WTC11 (cell line): Measurements from ENCODE around the gene CMTM1. TPM values are rescaled to one million over a fixed set of nuclear protein-coding genes. Genes with fewer than 3 reads are reported as not detected.

Experiments
- ATAC-seq: fragments of 200-7000 bp; cut with Tn5 transposase; 2 replicates; pipeline ENCODE4 v1.10.0; 2021; ENCODE audit warnings: mild to moderate bottlenecking, moderate library complexity
- CTCF ChIA-PET: fragments of 300-600 bp; sonication (Branson Sonifier 250); formaldehyde crosslinking; loops from one replicate; lab custom pipeline; 2021; ENCODE audit warnings: antibody characterized with exemption; lab: Charles Lee
- POLR2A ChIA-PET: fragments of 350-600 bp; sonication (Branson Sonifier 250); formaldehyde crosslinking; loops from one replicate; lab custom pipeline; 2021; ENCODE audit warnings: antibody characterized with exemption; lab: Charles Lee
- DNase-seq: peaks from one replicate; pipeline ENCODE4 v3.0.0; 2021; ENCODE audit warnings: low spot score
- H3K27ac Mint-ChIP-seq: 2 replicates; pipeline ENCODE4 v1.8.0; 2021; ENCODE audit warnings: mixed read lengths
- H3K27me3 Mint-ChIP-seq: 2 replicates; pipeline ENCODE4 v1.8.0; 2021; ENCODE audit warnings: low read depth, mild to moderate bottlenecking, moderate library complexity, mixed read lengths
- H3K36me3 Mint-ChIP-seq: 2 replicates; pipeline ENCODE4 v1.8.0; 2021; ENCODE audit warnings: mixed read lengths
- H3K4me1 Mint-ChIP-seq: 2 replicates; pipeline ENCODE4 v1.8.0; 2022; ENCODE audit warnings: mixed read lengths
- H3K4me3 Mint-ChIP-seq: 2 replicates; pipeline ENCODE4 v1.8.0; 2021; ENCODE audit warnings: mild to moderate bottlenecking, moderate library complexity, mixed read lengths
- H3K9me3 Mint-ChIP-seq: 2 replicates; pipeline ENCODE4 v1.8.0; 2021; ENCODE audit warnings: mixed read lengths
- ELF4 ChIP-seq: sonication (generic); formaldehyde crosslinking; IDR thresholded peaks from 2 replicates; pipeline ENCODE4 v1.8.1; 2022; ENCODE audit warnings: low read depth, mild to moderate bottlenecking, moderate library complexity, missing genetic modification reagents
- FOXK1 ChIP-seq: sonication (generic); formaldehyde crosslinking; IDR thresholded peaks from 2 replicates; pipeline ENCODE4 v1.8.0; 2022; ENCODE audit warnings: mild to moderate bottlenecking, moderate library complexity, missing genetic modification reagents
- GABPB1 ChIP-seq: sonication (generic); formaldehyde crosslinking; IDR thresholded peaks from 2 replicates; pipeline ENCODE4 v1.8.1; 2023; ENCODE audit warnings: mild to moderate bottlenecking, missing genetic modification reagents
- HMGA2 ChIP-seq: fragments of 250-450 bp; sonication (Bioruptor Pico); IDR thresholded peaks from 2 replicates; pipeline ENCODE4 v1.4.0; 2021; ENCODE audit warnings: mild to moderate bottlenecking, moderate library complexity
- PRRX2 ChIP-seq: fragments of 250-450 bp; sonication (Bioruptor Pico); IDR thresholded peaks from 2 replicates; pipeline ENCODE4 v1.8.0; 2021; ENCODE audit warnings: mild to moderate bottlenecking
- SMAD4 ChIP-seq: sonication (generic); formaldehyde crosslinking; IDR thresholded peaks from 2 replicates; pipeline ENCODE4 v1.8.0; 2022; ENCODE audit warnings: mild to moderate bottlenecking, missing genetic modification reagents
- TCF7 ChIP-seq: sonication (generic); formaldehyde crosslinking; IDR thresholded peaks from 2 replicates; pipeline ENCODE4 v1.8.0; 2022; ENCODE audit warnings: mild to moderate bottlenecking, low read depth, missing genetic modification reagents, moderate library complexity
- TP53 ChIP-seq: sonication (generic); formaldehyde crosslinking; IDR thresholded peaks from 2 replicates; pipeline ENCODE4 v1.8.1; 2023; ENCODE audit warnings: mild to moderate bottlenecking, missing genetic modification reagents
- ZNF121 ChIP-seq: sonication (generic); formaldehyde crosslinking; IDR thresholded peaks from 2 replicates; pipeline ENCODE4 v1.8.0; 2023; ENCODE audit warnings: missing genetic modification reagents
- ZNF232 ChIP-seq: sonication (generic); formaldehyde crosslinking; IDR thresholded peaks from 2 replicates; pipeline ENCODE4 v1.8.0; 2022; ENCODE audit warnings: mild to moderate bottlenecking, missing genetic modification reagents
- total RNA-seq: library from RNA; stranded (reverse); gene quantifications from 3 replicates; pipeline ENCODE4 v1.2.3, GENCODE V29; 2021
- TF ChIP-seq, protein P1 (sequence below): sonication (generic); formaldehyde crosslinking; conservative IDR thresholded peaks from 2 replicates; pipeline ENCODE4 v1.8.1; 2023; ENCODE audit warnings: mild to moderate bottlenecking, low read depth, missing genetic modification reagents, moderate library complexity
- TF ChIP-seq, protein P2 (sequence below): sonication (generic); formaldehyde crosslinking; IDR thresholded peaks from 2 replicates; pipeline ENCODE4 v1.8.0; 2022; ENCODE audit warnings: missing genetic modification reagents
- TF ChIP-seq, protein P3 (sequence below): sonication (generic); formaldehyde crosslinking; IDR thresholded peaks from 2 replicates; pipeline ENCODE4 v1.8.1; 2023; ENCODE audit warnings: mild to moderate bottlenecking, missing genetic modification reagents, moderate library complexity
- TF ChIP-seq, protein P4 (sequence below): fragments of 250-450 bp; sonication (Bioruptor Pico); IDR thresholded peaks from 2 replicates; pipeline ENCODE4 v1.8.0; 2021; ENCODE audit warnings: mild to moderate bottlenecking
- TF ChIP-seq, protein P5 (sequence below): fragments of 250-450 bp; sonication (Bioruptor Pico); IDR thresholded peaks from 2 replicates; pipeline ENCODE4 v2.1.2; 2022; ENCODE audit warnings: mild to moderate bottlenecking, moderate library complexity
- TF ChIP-seq, protein P6 (sequence below): fragments of 200-600 bp; IDR thresholded peaks from 2 replicates; pipeline ENCODE4 v1.8.0; 2022; ENCODE audit warnings: antibody characterized with exemption
- TF ChIP-seq, protein P7 (sequence below): sonication (generic); formaldehyde crosslinking; IDR thresholded peaks from 2 replicates; pipeline ENCODE4 v1.8.0; 2022; ENCODE audit warnings: mild to moderate bottlenecking, missing genetic modification reagents

Gene CMTM1
- total RNA-seq, 1 experiment from 2014 or later = 1.6 TPM

DNA sequence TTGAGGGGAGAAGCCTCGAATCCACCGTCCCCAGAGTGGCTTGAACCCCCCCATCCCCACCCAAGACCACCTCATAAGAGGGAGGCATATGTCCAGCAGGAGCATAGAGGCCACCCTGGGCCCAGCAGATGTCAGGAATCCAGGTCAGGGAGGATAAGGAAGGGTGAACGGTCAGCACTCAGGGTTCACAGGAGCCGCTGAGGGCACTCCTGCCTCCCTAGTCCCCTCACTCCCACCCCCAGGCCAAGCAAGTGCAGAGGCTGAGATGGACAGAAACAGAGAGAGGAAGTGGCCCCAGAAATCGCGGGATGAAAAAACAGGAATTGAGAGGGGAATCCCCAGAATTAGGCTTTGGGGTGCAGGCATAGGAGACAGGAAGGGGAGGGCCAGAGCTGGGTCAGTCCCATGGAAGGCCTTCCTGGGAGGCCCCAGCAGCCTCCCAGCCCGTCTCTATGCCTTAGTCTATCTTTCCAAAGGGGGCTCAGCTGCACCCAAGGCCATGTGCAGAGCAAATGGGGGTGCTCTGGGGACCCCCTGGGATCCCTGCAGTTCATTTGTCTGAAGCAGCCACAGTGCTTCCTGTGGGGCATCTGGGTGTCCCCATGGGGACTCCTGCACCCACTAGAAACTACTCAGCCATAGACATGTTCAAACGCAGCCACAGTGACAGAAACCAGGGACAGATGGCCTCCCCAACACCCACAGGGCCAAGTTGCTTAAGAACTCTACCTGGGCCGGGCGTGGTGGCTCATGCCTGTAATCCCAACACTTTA is 39.9 kb downstream of the CMTM1 start (continued):
- TF ChIP-seq, protein P1, sequence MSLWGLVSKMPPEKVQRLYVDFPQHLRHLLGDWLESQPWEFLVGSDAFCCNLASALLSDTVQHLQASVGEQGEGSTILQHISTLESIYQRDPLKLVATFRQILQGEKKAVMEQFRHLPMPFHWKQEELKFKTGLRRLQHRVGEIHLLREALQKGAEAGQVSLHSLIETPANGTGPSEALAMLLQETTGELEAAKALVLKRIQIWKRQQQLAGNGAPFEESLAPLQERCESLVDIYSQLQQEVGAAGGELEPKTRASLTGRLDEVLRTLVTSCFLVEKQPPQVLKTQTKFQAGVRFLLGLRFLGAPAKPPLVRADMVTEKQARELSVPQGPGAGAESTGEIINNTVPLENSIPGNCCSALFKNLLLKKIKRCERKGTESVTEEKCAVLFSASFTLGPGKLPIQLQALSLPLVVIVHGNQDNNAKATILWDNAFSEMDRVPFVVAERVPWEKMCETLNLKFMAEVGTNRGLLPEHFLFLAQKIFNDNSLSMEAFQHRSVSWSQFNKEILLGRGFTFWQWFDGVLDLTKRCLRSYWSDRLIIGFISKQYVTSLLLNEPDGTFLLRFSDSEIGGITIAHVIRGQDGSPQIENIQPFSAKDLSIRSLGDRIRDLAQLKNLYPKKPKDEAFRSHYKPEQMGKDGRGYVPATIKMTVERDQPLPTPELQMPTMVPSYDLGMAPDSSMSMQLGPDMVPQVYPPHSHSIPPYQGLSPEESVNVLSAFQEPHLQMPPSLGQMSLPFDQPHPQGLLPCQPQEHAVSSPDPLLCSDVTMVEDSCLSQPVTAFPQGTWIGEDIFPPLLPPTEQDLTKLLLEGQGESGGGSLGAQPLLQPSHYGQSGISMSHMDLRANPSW (CRISPR knock-in tag) = no peak
- TF ChIP-seq, protein P2, sequence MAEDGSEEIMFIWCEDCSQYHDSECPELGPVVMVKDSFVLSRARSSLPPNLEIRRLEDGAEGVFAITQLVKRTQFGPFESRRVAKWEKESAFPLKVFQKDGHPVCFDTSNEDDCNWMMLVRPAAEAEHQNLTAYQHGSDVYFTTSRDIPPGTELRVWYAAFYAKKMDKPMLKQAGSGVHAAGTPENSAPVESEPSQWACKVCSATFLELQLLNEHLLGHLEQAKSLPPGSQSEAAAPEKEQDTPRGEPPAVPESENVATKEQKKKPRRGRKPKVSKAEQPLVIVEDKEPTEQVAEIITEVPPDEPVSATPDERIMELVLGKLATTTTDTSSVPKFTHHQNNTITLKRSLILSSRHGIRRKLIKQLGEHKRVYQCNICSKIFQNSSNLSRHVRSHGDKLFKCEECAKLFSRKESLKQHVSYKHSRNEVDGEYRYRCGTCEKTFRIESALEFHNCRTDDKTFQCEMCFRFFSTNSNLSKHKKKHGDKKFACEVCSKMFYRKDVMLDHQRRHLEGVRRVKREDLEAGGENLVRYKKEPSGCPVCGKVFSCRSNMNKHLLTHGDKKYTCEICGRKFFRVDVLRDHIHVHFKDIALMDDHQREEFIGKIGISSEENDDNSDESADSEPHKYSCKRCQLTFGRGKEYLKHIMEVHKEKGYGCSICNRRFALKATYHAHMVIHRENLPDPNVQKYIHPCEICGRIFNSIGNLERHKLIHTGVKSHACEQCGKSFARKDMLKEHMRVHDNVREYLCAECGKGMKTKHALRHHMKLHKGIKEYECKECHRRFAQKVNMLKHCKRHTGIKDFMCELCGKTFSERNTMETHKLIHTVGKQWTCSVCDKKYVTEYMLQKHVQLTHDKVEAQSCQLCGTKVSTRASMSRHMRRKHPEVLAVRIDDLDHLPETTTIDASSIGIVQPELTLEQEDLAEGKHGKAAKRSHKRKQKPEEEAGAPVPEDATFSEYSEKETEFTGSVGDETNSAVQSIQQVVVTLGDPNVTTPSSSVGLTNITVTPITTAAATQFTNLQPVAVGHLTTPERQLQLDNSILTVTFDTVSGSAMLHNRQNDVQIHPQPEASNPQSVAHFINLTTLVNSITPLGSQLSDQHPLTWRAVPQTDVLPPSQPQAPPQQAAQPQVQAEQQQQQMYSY (CRISPR knock-in tag) = no peak
- TF ChIP-seq PRRX2 (no peak), ZNF121 (no peak), TCF7 (CRISPR knock-in tag) (no peak)
- TF ChIP-seq, protein P3, sequence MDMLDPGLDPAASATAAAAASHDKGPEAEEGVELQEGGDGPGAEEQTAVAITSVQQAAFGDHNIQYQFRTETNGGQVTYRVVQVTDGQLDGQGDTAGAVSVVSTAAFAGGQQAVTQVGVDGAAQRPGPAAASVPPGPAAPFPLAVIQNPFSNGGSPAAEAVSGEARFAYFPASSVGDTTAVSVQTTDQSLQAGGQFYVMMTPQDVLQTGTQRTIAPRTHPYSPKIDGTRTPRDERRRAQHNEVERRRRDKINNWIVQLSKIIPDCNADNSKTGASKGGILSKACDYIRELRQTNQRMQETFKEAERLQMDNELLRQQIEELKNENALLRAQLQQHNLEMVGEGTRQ (CRISPR knock-in tag) = no peak
- TF ChIP-seq, protein P4, sequence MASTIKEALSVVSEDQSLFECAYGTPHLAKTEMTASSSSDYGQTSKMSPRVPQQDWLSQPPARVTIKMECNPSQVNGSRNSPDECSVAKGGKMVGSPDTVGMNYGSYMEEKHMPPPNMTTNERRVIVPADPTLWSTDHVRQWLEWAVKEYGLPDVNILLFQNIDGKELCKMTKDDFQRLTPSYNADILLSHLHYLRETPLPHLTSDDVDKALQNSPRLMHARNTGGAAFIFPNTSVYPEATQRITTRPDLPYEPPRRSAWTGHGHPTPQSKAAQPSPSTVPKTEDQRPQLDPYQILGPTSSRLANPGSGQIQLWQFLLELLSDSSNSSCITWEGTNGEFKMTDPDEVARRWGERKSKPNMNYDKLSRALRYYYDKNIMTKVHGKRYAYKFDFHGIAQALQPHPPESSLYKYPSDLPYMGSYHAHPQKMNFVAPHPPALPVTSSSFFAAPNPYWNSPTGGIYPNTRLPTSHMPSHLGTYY (CRISPR knock-in tag) = no peak
- TF ChIP-seq, all 79 proteins: peak for 0

DNA sequence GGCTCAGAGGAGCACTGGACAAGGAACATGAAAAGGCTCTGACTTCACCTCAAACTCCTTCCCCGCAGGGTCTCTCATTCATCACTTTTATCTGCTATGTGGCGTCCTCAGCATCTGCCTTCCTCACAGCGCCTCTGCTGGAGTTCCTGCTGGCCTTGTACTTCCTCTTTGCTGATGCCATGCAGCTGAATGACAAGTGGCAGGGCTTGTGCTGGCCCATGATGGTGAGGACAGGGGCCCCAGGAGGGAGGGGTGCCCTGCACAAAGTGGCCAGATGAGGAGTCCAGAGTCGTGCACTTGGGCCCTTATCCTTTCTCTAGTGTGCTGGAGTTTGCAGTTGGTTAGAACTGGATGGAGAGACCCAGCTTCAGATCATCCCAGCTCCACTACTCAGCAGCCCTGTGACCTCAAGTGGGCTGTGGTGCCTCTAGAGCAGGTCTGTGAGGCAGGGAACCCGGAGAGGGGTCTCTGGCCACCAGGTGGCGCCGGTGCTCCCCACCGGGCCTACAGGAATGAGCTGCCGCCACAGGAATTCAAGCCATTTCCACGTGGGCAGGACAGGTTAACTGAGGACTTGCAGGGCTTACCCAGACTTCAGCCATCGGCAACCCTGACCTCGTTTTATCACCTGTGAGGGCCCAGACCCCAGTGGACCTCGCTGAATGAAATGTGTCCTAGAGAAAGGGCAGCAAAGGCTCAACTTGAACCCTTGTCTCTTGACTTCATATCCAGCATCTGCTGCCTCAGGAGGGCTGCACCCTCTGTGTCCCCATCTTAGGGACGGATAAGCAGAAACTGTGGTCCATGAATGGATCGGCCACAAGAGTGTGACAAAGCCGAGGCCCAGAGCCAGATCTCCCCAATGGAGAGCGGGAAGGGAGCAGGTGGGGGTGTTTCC is 42.3 kb downstream of the CMTM1 start:
- DNase-seq = peak; percentile 94
- ATAC-seq = peak; percentile 54
- peaks cover 25% of the 10 kb centered on the region for H3K36me3 Mint-ChIP-seq
- TF ChIP-seq SMAD4 (CRISPR knock-in tag) (no peak), TP53 (CRISPR knock-in tag) (no peak), GABPB1 (CRISPR knock-in tag) (peak; percentile 69; the same call in 1 of the 2 replicates), ELF4 (CRISPR knock-in tag) (no peak), ZNF232 (CRISPR knock-in tag) (0 out of 2 replicates have a peak, but pooled peaks have one; percentile 64), FOXK1 (CRISPR knock-in tag) (0 out of 2 replicates have a peak, but pooled peaks have one; percentile 36), HMGA2 (CRISPR knock-in tag) (no peak)
- TF ChIP-seq, protein P5, sequence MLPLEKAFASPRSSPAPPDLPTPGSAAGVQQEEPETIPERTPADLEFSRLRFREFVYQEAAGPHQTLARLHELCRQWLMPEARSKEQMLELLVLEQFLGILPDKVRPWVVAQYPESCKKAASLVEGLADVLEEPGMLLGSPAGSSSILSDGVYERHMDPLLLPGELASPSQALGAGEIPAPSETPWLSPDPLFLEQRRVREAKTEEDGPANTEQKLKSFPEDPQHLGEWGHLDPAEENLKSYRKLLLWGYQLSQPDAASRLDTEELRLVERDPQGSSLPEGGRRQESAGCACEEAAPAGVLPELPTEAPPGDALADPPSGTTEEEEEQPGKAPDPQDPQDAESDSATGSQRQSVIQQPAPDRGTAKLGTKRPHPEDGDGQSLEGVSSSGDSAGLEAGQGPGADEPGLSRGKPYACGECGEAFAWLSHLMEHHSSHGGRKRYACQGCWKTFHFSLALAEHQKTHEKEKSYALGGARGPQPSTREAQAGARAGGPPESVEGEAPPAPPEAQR (CRISPR knock-in tag) = no peak
- TF ChIP-seq, protein P6, sequence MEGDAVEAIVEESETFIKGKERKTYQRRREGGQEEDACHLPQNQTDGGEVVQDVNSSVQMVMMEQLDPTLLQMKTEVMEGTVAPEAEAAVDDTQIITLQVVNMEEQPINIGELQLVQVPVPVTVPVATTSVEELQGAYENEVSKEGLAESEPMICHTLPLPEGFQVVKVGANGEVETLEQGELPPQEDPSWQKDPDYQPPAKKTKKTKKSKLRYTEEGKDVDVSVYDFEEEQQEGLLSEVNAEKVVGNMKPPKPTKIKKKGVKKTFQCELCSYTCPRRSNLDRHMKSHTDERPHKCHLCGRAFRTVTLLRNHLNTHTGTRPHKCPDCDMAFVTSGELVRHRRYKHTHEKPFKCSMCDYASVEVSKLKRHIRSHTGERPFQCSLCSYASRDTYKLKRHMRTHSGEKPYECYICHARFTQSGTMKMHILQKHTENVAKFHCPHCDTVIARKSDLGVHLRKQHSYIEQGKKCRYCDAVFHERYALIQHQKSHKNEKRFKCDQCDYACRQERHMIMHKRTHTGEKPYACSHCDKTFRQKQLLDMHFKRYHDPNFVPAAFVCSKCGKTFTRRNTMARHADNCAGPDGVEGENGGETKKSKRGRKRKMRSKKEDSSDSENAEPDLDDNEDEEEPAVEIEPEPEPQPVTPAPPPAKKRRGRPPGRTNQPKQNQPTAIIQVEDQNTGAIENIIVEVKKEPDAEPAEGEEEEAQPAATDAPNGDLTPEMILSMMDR = peak; percentile 75
- TF ChIP-seq, protein P7, sequence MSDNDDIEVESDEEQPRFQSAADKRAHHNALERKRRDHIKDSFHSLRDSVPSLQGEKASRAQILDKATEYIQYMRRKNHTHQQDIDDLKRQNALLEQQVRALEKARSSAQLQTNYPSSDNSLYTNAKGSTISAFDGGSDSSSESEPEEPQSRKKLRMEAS (CRISPR knock-in tag) = peak; percentile 85
- TF ChIP-seq, all 79 proteins: peak for 5
- no peaks in the 10 kb centered on the region for H3K9me3 Mint-ChIP-seq
- H3K27ac Mint-ChIP-seq = peak overlapping the region; percentile 84; the same call in 1 of the 2 replicates
- CTCF ChIA-PET = interaction anchor here (0.5 to 4.0 kb wide), 70 partner anchors 10 to 438 kb away, joined by 3 to 70 read pairs (median 5); partner anchors contain the start of genes CKLF, CMTM2, CMTM4 and DYNC1LI2
- H3K4me3 Mint-ChIP-seq = no peak overlapping the region
- no peaks in the 10 kb centered on the region for H3K27me3 Mint-ChIP-seq
- H3K4me1 Mint-ChIP-seq = peaks cover 26% of the 10 kb centered on the region
- POLR2A ChIA-PET = interaction anchor here (1.7 kb wide), 1 partner anchor 42 kb away, joined by 6 read pairs; no protein-coding TSS in a partner anchor
